GM21528 (cell line): ENCODE data around the gene APOB.

Experiments
- ATAC-seq: cut with Tn5 transposase; IDR thresholded peaks from one replicate; pipeline ENCODE4 v1.9.1; 2021; ENCODE audit warnings: mild to moderate bottlenecking, moderate library complexity; ENCODE audit not compliant: unreplicated experiment, low FRiP score

APOB gene

DNA sequence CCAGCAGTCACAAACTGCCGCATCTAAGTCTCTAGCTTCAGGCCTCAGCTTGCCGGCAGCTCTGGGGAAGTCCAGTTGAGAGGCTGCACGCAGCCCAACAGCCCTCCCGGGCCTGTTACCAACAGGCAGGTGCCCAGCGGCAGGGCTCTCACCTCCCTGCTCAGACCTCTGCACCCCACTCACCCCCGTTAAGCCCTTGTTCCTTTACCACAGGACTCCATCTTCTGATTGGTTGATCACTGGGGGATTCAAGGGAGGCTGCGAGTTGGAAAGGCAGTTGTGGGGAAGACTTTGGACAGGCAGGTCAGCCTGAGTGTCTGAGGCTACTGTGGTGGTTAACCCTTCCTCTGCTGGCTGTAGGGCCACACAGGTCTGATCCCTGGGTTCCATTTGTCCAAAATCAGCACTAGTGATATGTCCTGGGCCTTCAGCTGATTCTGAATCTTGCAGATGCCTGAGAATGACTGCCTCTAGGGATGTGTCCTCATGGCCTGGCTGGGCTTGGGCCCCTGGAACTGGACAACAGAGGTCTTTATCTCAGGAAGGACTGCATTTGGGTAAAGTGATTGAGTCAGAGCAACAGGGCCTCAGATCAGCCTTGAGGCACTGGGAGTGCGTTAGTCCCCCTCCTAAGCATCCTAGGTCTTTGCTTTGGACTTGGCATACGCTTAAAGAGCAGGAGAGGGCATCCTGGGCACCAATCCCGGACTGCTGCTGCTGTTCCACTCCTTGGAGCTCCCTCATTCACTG, 88.4 kb downstream of the APOB start:
- ATAC-seq: no peak

DNA sequence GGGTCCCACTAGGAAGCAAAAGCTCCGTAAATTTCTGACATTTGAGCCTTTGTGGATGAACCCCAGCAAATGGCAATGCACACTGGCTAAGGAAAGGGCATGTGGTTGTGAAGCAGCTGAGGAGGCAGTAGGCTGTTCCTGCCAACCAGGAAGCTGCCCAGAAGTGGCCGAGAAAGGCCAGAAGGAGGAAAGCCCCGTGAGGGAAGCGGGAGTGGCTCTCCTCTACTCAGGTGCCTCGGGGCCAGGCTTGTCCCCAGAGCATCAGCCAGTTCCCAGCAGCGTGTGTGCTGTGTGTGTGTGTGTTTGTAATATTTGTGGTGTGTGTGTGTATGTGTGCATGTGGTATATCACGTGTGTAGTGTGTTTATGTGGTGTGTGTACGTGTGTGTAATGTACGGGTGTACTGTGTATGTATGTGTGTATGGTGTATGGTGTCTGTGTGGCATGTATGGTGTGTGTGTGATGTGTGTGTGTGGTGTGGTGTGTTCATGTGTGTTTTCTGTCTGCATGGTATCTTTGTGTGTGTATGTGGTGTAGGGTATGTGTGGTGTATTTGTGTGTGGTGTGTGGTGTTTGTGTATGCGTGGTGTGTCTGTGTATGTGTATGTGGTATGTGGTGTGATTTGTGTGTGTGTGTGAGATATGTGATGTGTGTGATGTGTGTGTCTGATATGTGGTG, 90.6 kb downstream of the APOB start:
- no peak for ATAC-seq
